CD4-positive, alpha-beta T cell treated with Interleukin-6 at 100 ng/mL for 8 hours (primary cell): Measurements from ENCODE around the gene MICU1.
"Not testable (repeated sequence)": the region's sequence is repeated elsewhere in the genome, so short reads cannot be mapped to it uniquely, and the experiment has no call there.

ENCODE experiments used
- DNase-seq: peaks from one replicate; pipeline ENCODE4 v3.0.0-alpha.2; 2020; ENCODE audit warnings: mixed read lengths, low spot score

Gene MICU1

DNA sequence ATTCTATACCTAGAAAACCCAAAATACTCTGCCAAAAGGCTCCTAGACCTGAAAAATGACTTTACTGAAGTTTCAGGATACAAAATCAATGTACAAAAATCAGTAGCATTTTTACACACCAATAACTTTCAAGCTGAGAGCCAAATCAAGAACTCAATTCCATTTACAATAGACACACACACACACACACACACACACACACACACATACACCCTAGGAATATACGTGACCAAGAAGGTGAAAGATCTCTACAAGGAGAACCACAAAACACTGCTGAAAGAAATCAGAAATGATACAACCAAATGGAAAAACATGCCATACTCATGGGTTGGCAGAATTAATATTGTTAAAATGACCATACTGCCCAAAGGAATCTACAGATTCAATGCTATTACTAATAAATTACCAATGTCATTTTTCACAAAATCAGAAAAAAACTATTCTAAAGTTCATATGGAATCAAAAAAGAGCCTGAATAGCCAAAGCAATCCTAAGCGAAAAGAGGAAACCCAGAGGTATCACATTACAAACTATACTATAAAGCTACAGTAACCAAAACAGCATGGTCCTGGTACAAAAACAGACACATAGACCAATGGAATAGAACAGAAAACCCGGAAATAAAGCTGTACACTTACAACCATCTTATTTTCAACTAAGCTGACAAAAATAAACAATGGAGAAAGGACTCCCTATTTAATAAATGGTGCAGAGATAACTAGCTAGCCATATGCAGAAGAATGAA is 122.0 kb downstream of the MICU1 start:
- no peak for DNase-seq

DNA sequence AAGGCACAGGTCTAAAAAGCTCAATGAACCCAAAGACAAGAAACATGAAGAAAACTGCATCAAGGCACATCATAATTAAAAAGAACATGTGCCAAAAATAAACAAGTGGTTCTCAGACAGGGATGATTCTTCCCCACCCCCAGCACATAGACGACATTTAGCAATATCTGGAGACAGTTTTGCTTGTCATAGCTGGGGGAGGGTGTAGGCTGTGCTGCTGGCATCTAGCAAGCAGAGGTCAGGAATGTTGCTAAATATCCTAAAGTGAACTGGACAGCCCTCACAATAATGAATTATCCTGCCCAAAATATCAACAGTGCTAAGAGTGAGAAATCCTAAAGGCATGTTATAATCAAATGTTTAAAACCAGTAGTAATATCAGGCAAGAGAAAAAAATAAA is 122.6 kb downstream of the MICU1 start:
- no peak for DNase-seq

DNA sequence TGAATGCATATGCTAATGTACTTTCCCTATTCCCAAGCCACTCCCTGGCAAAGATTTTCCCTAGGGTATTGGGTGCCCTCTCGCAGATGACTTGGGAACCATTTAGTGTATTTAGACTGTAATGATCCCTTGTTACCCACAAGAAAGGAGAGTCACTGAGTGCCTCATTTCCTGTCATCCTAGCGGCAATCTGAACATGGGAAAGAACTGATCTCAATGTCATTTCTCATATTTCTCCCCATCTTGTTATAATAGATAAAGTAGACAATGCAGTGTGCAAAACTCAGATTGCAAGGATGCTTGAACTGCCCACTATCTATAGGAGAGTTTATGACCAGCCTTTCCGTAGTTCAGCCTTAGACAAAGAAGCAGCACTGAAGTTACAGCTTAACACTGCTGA is 123.3 kb downstream of the MICU1 start:
- no peak for DNase-seq

DNA sequence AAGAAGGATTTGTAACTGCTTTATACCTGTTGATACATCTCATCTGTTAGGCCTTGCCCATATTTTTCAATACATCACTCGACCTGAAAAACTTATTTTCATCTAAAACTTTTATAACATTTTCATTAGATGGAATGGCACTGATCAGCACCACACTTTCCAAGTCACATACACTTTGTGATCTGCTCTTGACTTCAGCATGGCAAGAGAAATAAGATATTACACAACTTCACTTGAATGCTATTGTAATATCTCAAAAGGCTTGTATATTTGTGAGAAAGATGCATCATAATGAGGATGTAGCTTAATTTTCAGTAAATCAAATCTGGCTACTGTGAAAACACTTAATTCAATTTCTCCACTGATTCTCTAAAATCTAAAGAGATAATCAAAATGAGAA is 126.2 kb downstream of the MICU1 start:
- no peak for DNase-seq

DNA sequence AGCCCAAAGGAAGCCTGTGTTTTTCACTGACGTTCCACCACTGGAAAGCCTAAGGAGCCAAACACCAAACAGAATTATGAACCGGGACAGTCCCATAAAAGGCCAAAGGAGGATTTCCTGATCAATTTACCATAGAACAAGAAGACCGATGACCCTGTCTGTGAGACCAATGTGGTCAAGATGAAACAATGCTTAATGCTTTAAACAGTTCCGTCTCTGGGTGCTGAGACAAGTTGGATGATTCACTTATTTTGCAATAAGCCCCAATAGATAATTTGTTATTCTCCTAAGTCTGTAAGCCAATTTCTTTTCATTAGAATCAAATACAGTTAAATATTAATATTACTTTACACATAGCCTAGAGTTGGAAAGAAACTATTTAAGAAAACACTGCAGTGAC is 134.9 kb downstream of the MICU1 start:
- DNase-seq, result no peak

DNA sequence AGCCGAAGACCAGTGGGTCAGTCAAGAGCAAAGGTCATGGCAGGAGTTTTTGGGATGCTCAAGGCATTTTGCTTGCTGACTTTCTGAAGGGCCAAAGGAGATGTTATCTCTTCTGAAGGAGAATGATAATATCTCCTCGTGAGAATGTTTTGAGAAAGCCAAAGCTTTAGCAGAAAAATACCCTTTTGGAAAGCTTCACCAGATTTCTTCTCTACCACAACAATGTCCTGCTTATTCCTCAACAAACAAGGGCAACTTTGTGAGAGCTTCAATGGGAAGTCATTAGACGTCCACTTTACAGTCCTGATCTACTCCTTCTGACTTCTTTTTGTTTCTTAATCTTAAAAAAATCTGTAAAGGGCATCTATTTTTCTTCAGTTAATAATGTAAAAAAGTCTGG is 138.4 kb downstream of the MICU1 start:
- no peak for DNase-seq

DNA sequence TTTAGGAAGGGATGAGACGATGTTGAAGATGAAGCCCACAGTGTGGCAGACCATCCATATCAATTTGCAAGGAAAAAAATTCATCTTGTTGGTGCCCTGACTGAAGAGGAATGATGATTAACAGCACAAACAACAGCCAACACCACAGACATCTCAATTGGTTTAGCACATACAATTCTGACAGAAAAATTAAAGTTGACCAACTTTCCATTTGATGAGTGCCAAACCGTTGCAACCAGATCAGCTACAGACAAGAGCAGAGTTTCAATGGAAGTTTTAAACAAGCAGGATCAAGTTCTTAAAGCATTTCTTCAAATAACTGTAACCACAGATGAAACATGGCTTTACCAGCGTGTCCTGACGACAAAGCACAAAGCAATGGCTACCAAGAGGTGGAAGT is 138.8 kb downstream of the MICU1 start:
- DNase-seq, result no peak

DNA sequence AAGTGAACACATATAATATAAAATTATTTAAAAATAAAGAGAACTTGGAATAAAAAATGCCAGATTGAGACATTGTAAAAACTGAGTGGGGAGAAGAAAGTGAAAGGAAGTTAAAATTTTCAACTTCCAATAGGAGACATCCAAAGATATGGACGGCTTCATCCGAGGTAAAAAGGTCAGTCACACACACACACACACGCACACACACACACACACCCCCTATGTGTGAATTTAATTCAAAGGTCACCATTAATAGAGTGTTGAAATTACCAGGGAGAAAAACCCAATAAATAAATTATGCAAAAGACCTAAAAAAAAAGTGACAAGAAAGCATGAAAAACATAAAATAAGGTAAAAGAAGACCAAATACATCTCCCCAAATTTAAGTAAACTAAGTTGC is 140.2 kb downstream of the MICU1 start:
- DNase-seq, result no peak

DNA sequence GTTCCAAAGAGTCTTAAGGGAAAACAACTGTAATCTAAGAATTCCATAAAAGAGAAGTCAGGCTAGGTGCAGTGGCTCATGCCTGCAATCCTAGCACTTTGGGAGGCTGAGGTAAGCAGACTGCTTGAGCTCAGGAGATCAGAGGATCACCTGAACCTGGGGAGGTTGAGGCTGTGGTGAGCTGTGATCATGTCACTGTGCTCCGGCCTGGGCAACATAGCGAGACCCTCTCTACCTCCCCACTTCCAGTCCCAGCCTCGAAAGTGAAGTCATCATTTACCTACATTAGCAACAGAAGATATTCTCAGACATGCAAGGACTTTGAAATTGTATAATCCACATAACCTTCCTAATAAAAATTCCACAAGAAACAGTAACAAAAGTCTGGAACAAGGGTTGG is 141.4 kb downstream of the MICU1 start:
- DNase-seq, result no peak

DNA sequence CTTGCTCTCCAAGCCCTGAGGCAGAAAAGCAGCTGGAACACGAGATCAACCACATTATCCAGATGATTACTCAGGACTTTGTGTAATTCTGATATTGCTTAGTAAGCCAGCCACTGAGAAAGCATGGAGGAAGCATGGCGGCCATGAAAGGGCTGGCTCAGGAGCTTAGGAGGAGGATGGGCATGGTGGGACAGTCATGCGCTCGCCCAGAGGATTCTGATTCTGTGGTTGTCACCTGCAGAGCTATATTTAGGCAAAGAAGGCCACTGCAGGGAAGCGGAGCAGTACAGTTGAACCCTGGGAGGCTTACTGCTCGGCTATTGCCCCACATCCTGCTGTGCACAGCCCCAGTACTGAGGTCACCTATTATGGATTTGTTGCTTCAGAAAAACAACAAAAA is 142.4 kb downstream of the MICU1 start:
- no peak for DNase-seq

DNA sequence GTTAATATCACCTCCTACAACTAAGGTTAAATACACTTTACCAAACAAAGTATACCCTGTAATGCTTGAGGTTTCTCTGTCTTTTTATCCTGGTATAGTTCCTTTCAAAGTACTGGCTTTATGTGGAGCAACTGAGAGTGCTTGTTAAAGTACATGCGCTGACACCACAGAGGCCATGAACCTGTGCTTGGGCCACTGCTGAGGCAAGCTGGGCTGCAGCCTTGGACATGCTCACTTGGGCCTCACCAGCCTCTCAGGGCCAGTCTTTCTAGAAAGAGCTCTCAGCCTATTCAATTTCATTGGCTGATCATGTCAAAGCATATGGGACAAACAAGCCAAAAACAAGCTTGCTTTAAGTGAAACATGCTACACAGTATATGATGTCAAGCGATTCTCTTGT is 145.0 kb downstream of the MICU1 start:
- no peak for DNase-seq

DNA sequence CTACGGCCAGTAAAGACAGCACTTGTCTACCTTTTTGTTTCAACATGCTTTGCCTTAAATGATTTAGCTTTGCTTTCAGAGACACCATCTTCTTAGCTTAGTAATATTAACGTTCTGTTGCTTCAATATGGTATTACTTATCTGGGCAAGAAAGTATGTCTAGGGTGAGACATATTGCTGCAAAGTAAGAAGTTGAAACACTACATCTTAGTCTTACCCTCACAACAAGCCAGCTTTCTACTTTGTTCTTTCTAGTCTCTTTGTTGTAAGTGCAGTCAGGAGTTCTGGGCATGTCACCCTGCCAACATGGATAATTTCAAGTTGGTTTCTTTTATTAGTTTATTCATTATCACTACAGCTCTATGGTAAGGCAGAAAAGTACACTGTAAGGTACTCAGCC is 148.4 kb downstream of the MICU1 start:
- DNase-seq, result no peak

DNA sequence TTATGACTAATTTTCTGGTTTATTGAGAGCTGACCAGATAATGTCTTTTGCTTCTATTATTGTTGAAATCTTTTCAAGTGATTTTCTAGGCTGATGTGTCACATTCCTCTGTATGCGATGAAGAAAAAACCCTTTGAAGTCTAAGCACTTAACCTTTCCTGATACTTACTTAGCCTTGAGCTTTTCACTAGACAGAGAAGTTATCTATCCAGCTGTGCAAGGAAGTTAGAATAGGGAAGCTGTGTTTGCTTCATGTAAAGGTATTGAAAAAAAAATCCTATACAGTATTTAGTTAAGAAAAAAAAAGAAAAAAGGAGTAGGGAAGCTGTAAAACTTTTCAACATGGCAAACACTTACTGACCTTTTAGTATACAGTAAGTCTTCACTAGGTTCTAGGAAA is 153.6 kb downstream of the MICU1 start:
- no peak for DNase-seq

DNA sequence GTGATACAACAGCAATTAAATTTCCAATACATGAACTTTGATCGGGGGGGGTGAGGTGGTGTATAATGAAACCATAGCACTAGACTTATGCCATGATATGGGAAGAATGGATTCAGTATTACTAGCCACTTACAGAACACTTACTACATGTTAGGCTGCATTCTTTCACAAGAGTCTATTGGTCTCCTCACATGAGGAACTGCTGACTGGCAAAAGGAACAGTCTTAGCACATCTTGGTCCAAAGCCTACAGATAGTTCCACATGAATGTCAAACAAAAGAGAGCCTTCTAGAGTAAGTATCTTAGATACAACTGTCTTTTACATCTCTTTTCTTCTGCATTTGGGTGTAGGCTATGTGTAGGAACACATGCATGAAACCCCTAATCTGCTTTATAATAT is 155.2 kb downstream of the MICU1 start:
- DNase-seq, result no peak

DNA sequence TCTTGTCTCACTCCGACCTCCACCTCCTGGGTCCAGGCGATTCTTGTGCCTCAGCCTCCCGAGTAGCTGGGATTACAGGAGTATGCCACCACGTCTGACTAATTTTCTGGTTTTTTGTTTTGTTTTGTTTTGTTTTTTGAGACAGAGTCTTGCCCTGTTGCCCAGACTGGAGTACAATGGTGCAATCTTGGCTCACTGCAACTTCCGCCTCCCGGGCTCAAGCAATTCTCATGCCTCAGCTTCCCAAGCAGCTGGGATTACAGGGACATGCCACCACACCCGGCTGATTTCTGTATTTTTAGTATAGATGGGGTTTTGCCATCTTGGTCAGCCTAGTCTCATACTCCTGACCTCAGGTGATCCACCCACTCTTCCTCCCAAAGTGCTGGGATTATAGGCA is 158.8 kb downstream of the MICU1 start:
- DNase-seq, result not testable (repeated sequence)

DNA sequence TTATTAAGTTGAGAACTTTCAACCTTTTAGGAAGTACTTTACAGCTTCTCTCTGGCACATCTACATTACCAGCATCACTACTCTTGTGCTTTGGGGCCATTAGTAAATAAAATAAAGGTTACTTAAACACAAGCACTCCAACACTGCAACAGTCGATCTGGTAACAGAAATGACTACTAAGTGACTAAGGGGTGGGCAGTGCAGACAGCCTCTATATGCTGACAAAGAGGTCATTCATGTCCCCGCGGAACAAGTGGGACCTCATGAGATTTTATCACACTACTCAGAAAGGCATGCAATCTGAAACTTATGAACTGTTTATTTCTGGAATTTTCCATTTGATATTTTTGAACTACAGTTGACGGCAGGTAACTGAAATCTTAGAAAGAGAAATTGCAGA is 159.9 kb downstream of the MICU1 start:
- no peak for DNase-seq

DNA sequence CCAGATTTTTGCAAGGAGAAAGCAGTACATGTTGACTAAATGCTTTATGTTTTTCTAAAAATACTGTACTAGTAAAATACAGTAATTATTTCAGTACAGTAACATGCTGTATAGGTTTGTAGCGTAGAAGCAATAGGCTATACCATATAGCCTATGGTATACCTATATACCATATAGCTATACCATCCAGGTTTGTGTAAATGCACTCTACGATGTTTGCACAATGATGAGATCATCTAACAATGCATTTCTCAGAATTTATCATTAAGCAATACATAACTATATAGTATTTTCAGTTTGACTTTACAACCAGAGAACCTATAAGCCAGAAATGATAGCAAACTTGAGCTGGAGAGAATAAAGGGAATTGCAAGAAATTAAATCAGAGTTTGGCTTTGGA is 161.4 kb downstream of the MICU1 start:
- DNase-seq, result no peak

DNA sequence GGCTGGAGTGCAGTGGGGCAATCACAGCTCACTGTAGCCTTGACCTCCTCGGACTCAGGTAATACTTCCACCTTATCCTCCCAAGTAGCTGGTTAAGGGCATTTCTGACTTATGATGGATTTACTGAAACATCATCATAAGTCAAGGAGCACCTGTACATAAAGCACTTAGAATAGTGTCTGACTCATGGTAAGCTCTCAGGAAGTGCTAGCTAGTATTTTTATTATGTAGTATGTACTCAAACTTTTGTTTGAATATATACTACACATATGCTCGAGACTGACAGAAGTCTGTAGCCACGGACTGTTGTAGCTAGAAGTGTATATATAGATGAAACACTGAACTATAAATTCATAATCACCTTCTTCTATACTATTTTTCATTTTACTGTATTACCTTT is 163.6 kb downstream of the MICU1 start:
- DNase-seq, result no peak

DNA sequence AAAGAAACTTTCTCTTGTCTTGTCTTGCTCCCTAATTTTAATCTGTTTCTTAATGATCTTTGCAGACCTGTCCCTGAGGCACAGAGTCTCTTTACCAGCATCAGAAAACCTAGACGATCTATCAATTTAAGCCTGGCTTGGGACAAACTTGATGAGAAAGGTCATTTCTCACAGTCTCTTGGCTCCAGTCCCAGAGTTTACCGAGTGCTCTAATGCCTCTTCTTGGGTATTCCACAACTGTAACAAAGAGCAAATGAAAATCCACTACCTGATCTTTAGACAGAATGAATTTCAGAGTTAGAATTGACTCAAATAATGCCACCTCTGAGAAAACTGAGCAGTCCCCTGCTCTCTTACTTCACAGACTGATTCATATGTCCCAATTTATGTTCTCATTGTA is 164.8 kb downstream of the MICU1 start:
- no peak for DNase-seq

DNA sequence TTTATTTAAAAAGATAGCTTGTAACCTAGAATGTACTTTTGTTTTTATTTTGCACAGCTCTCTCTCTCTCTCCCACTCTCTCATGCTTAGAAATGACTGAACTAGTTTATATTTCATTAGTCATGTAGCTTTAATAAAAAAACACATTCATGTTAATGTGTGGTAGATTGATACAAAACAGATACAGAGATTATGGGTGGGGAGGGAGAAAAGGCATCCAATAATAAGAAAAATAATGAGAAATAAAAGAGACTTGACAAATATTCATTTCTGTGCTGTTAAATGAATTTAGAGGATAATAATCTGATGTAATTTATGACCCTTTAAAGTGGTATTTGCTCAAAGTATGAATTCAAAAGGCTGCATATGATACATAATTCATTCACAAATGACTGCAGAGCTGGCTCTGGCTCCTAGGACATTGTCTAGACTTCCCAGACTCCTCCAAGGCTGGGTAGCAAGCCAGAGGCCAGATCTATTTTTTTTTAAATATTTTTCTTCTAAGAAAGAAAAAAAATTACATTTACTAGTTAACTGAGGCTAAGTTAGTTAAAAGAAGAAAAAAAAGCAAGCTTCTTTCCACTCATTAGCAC is 165.5 kb downstream of the MICU1 start:
- DNase-seq, result no peak

DNA sequence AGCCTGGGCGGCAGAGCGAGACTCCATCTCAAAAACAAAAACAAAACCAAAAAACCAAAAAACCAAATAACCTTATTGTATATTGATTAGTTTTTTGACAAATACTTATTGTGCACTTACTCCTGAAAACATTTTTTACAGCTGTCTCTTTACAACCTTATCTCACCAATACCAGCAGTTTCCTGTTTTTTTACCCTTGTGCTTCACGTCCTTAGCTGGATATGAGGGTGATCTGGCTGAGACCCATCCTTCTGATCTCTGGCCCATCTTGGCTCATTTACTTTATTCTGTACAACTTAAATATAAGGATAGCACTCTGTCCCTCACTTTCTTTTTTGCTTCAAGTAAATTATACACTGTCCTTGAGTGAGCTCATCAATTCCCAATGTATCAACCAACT is 166.6 kb downstream of the MICU1 start:
- DNase-seq, result no peak

DNA sequence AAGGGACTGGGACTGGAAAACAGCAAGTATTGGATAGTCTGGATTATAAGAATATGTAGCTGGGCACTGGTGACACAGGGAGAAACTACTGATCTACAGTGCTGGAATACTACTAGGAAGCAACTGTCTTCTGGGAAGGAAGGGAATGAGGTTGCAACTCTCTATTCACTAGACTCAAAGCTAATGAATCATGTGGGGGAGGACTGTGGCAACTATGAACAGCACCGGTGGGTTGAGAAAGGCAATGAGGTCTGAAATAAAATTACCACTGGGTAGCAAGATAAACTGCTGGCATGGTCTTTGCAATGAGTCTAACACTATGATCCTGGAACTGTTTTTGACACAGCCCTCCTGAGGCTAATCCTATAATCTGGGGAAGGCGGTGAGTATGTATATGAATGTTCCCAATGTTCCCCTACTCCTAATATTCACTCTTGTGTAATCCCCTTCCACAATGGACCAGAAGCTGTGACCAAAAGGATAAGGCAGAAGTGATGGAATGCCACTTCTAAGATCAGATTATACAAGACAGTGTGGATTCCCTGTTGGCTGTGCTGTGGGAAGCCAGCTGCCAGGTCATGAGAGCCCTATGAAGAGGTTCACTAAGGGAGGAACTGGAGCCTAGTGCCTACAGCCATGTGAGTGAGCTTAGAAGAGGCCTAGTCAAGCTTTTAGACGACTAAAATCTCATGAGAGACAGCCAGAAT is 169.8 kb downstream of the MICU1 start:
- DNase-seq, result no peak

DNA sequence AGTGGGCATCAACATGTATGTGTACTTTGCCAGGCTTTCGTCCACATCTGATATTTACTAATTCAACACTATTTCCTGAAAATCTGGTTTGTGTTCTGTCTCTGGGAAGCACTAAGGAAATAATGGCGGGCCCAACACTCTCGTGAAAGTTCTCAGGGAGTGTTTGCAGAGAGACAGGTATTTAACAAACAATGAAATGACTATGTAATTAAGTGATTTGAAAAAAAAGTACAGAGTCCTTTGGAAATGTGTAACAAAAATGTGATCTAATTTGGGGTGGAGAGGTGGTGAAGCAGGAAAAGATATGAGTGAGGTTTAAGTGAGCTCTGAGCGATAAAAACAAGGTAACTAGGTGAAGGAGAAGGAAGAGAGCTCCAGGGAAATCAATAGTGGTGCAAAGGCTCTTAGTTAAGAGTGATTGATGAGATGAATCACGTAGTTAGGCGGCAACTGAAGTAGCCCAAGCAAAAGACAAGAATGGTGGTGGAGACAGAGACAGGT is 175.9 kb downstream of the MICU1 start:
- no peak for DNase-seq
